ENCODE results near the gene NPHP4.

Gene NPHP4

DNA sequence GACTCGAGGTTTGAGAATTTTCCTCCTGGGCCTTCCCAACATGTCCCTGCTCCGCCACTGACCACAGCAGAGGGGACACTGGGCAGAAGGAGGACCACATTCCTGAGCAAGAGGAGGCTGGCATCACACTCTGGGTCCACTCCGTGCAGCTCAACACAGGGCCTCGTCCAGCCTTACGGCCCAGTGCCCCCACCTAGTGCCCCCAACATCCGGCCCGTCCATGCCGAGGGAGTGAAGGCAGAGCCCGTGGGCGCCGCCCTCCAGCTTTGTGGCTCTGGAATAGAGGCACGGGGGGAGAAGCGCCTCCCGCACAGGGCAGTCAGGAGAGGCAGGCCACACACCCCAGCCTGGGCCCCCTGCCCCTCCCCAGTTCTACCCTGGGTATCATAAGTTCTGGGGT is 158.3 kb downstream of the NPHP4 start:
- no peaks in the 10 kb centered on the region for H3K9me2 ChIP-seq (replicated peaks; ENCODE audit: insufficient read depth, low read length)
- H4K20me1 ChIP-seq (ENCODE audit: insufficient read depth, low read length), result no peaks in the 10 kb centered on the region
- H3K4me1 ChIP-seq (ENCODE audit: low read length), result no peaks in the 10 kb centered on the region
- H3K36me3 ChIP-seq (replicated peaks; ENCODE audit: insufficient read depth, low read length), result no peaks in the 10 kb centered on the region
- no peaks in the 10 kb centered on the region for H3F3A ChIP-seq (ENCODE audit: insufficient read depth, low read length)
- H3K9me3 ChIP-seq (replicated peaks; ENCODE audit: insufficient read depth, low read length), result no peaks in the 10 kb centered on the region
- no peak overlapping the region for H2AFZ ChIP-seq (ENCODE audit: low read length)
- no peak overlapping the region for H3K9ac ChIP-seq (ENCODE audit: low read length)
- TF ChIP-seq EZH2phosphoT487 (IDR thresholded peaks at IDR 0.05; ENCODE audit: low read length) (no peak), EZH2 (optimal IDR thresholded peaks at IDR 0.05; ENCODE audit: low read depth, low read length) (no peak)
- TF ChIP-seq, protein P1, sequence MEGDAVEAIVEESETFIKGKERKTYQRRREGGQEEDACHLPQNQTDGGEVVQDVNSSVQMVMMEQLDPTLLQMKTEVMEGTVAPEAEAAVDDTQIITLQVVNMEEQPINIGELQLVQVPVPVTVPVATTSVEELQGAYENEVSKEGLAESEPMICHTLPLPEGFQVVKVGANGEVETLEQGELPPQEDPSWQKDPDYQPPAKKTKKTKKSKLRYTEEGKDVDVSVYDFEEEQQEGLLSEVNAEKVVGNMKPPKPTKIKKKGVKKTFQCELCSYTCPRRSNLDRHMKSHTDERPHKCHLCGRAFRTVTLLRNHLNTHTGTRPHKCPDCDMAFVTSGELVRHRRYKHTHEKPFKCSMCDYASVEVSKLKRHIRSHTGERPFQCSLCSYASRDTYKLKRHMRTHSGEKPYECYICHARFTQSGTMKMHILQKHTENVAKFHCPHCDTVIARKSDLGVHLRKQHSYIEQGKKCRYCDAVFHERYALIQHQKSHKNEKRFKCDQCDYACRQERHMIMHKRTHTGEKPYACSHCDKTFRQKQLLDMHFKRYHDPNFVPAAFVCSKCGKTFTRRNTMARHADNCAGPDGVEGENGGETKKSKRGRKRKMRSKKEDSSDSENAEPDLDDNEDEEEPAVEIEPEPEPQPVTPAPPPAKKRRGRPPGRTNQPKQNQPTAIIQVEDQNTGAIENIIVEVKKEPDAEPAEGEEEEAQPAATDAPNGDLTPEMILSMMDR (IDR thresholded peaks at IDR 0.05; ENCODE audit: low read length), result no peak
- DNase-seq, result no peak
- no peak overlapping the region for H3K4me2 ChIP-seq (ENCODE audit: low read depth, low read length)
- H3K4me3 ChIP-seq (ENCODE audit: low read length), result no peak overlapping the region
- H3K79me2 ChIP-seq (ENCODE audit: low read length), result no peaks in the 10 kb centered on the region
- H3K27ac ChIP-seq (ENCODE audit: low read length), result no peak overlapping the region
- peaks cover 70% of the 10 kb centered on the region for H3K27me3 ChIP-seq (replicated peaks; ENCODE audit: insufficient read depth, low read length)

DNA sequence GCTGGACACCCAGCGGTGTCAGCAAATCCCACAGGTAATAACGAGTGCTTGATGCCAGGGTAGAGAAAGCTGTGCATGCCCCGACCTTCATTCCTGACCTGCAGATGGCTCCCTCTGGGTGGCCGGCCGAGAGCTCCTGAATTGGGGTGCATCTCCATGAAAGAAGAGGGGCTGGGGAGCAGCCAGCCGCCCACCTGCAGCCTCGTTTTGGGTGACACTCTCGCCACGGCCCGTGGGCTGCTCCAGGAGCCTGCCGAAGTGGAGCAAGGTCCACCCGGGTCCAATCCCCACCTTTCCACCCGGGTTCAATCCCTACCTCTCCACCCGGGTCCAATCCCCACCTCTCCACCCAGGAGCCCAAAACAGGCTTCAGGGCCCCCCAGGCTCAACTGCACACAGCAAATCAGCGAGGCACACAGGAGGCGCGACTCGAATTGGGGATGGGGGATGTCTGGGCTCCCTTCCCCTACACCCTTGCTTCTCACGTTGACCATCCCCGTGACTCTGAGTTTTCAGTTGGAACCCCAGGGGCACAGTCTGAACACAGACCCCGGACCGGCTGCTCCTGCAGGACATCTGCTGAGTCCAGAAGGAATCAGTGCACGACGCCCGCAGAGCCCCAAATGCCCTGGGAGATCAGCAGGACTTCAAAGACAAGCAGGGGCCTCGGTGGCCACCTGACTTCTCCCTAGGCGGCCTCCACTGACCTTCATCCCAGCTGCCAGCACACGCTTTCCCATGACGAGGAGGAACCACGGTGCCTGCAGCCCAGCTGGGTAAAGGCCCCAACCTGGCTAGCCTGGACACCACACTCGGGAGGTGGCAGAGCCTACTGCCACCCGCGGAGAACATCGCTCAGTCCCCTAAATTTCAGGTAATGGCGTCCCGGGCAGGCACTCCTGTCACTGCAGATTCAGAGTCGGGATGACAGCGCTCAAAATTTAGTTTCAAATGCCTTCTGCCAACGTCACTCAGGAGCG is 159.0 kb downstream of the NPHP4 start:
- Histone ChIP-seq H3K4me1 (ENCODE audit: low read length) (no peaks in the 10 kb centered on the region), H3F3A (ENCODE audit: insufficient read depth, low read length) (no peaks in the 10 kb centered on the region), H3K36me3 (replicated peaks; ENCODE audit: insufficient read depth, low read length) (no peaks in the 10 kb centered on the region), H3K9me2 (replicated peaks; ENCODE audit: insufficient read depth, low read length) (no peaks in the 10 kb centered on the region), H4K20me1 (ENCODE audit: insufficient read depth, low read length) (no peaks in the 10 kb centered on the region), H3K4me2 (ENCODE audit: low read depth, low read length) (no peak overlapping the region), H3K79me2 (ENCODE audit: low read length) (no peaks in the 10 kb centered on the region), H3K27ac (ENCODE audit: low read length) (no peak overlapping the region), H3K4me3 (ENCODE audit: low read length) (no peak overlapping the region), H3K27me3 (replicated peaks; ENCODE audit: insufficient read depth, low read length) (peaks cover 70% of the 10 kb centered on the region), H3K9me3 (replicated peaks; ENCODE audit: insufficient read depth, low read length) (no peaks in the 10 kb centered on the region), H3K9ac (ENCODE audit: low read length) (no peak overlapping the region), H2AFZ (ENCODE audit: low read length) (no peak overlapping the region)
- DNase-seq, result no peak
- TF ChIP-seq EZH2phosphoT487 (IDR thresholded peaks at IDR 0.05; ENCODE audit: low read length), result no peak
- TF ChIP-seq, protein P1 (IDR thresholded peaks at IDR 0.05; ENCODE audit: low read length), result no peak
- TF ChIP-seq EZH2 (optimal IDR thresholded peaks at IDR 0.05; ENCODE audit: low read depth, low read length), result no peak

DNA sequence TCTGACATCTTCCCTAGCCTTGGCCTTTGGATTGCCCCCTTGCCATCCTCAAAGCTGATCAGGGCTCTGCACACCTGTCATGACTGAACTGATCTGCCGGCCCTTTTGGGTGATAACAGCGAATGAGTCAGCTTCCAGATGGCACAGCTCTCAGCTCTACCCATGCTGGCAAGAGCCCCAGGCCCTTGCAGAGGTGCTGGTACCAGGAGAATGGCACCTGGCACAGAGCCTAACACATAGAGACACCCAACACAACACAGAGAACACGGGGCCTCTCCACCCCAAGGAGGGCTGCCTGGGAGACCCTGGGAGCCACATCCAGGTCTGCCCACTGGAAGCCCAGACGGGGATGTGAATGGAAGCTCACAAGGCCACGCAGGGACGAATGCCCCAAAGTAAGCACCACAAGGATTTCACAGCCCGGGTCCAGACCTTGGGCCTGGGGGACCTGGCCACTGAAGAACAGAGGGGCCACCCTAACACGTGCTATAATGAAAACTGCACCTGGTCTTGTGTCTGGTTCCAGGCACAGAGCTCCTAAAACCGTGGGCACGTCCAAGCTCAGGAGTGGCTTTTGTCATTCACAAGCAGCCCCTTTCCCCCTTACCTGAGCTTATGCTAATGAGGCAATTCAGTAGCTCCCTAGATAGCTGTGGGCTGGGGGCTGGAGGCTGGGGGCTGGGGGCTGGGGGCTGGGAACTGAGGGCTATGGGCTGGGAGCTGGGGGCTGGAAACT is 160.5 kb downstream of the NPHP4 start:
- Histone ChIP-seq H3K4me2 (ENCODE audit: low read depth, low read length) (no peak overlapping the region), H3K9ac (ENCODE audit: low read length) (no peak overlapping the region), H3K27me3 (replicated peaks; ENCODE audit: insufficient read depth, low read length) (peaks cover 72% of the 10 kb centered on the region), H3F3A (ENCODE audit: insufficient read depth, low read length) (no peaks in the 10 kb centered on the region), H3K27ac (ENCODE audit: low read length) (no peak overlapping the region), H3K36me3 (replicated peaks; ENCODE audit: insufficient read depth, low read length) (no peaks in the 10 kb centered on the region), H4K20me1 (ENCODE audit: insufficient read depth, low read length) (no peaks in the 10 kb centered on the region), H3K4me3 (ENCODE audit: low read length) (no peak overlapping the region), H3K79me2 (ENCODE audit: low read length) (no peaks in the 10 kb centered on the region), H3K9me3 (replicated peaks; ENCODE audit: insufficient read depth, low read length) (no peaks in the 10 kb centered on the region), H2AFZ (ENCODE audit: low read length) (no peak overlapping the region), H3K9me2 (replicated peaks; ENCODE audit: insufficient read depth, low read length) (no peaks in the 10 kb centered on the region), H3K4me1 (ENCODE audit: low read length) (no peaks in the 10 kb centered on the region)
- no peak for TF ChIP-seq EZH2 (optimal IDR thresholded peaks at IDR 0.05; ENCODE audit: low read depth, low read length)
- TF ChIP-seq EZH2phosphoT487 (IDR thresholded peaks at IDR 0.05; ENCODE audit: low read length), result no peak
- TF ChIP-seq, protein P1 (IDR thresholded peaks at IDR 0.05; ENCODE audit: low read length), result no peak
- no peak for DNase-seq

Data from MM.1S (cell line).